Measurements from ENCODE around the gene SLC9A3.
"Not testable (repeated sequence)": the region's sequence is repeated elsewhere in the genome, so short reads cannot be mapped to it uniquely, and the experiment has no call there.

The SLC9A3 gene

DNA sequence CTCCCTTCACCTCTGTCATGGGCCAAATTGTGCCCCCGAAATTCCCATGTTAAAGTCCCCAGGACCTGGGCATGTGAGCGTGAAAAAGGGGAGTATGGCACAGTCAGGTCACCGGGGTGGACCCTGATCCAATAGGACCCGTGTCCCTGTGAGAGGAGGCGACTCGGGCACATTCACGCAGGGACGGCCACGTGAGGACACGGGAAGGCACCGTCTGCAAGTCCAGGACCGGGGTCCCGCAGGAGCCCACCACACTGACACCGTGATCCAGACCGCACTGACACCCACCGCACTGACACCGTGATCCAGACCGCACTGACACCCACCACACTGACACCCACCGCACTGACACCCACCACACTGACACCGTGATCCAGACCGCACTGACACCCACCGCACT lies 37.7 kb downstream of the SLC9A3 start:
- DNase-seq: not testable (repeated sequence)

DNA sequence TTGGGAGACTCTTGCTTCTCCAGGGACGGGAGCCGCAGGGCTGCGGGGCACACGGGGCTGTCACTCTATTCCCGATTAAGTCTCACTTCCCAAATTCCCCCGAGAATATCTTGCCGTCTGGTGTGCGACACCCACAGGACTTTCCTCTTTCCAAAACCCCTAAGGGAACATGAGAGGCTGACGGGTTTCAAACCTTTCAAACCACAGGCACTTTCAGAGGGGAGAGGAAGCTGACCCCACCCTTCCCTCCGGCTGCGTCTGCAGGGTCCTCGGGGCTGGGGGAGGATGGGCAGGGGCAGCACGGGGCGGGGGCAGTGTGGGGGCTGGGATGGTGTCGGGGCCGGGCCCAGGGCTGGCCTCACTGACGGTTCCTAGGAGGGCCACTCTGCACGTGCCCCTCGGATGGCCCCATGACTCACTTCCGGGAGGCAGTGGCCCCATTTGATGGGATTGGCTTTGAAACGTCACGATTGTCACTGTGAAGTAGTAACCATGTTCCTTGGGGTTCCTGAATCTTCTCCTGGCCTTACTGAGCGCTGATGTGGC lies 38.2 kb downstream of the SLC9A3 start:
- DNase-seq: no peak

DNA sequence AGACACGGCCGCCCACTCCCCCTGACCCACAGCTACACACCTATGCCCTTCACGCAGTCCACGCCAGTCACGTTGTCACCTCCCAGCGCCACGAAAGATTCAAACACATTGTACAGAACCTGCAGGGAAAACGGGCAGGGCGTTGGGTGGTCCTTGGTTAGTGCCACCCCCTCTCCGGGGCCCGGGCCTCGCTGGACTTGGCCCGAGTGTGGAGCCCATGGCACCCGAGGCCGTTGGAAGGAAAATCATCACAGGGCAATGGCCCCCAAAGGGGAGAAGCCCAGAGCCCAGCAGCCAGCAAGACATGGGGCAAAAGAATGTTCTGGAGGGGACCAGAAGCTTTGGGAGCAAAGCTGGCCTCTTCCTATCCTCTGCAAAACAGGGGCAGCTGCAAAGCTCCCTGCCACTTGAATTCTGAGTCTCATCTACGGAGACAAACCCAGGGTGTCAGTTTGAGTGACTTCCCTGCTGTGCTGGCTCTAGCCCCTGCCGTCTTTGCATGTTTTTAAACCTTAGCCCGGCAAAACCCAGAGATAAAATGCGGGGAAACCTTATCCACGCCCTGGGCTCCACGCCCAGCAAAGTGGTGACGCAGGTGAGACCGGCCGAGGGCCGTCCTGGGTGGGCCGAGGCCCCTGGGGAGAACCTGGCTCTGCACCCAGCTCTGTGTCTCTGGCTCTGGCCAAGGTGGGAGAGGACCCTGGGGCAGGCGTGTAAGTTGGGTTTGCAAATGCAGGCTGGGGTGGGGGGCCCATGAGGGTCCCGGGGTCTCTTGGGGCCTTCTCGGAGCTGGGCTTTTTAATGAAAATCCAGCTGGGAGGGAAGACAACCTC lies 38.9 kb downstream of the SLC9A3 start:
- no peak for DNase-seq

- no peak for DNase-seq
Observed at GRCh38 chr5:484556-484955, 39.7 kb downstream of the SLC9A3 start.

DNA sequence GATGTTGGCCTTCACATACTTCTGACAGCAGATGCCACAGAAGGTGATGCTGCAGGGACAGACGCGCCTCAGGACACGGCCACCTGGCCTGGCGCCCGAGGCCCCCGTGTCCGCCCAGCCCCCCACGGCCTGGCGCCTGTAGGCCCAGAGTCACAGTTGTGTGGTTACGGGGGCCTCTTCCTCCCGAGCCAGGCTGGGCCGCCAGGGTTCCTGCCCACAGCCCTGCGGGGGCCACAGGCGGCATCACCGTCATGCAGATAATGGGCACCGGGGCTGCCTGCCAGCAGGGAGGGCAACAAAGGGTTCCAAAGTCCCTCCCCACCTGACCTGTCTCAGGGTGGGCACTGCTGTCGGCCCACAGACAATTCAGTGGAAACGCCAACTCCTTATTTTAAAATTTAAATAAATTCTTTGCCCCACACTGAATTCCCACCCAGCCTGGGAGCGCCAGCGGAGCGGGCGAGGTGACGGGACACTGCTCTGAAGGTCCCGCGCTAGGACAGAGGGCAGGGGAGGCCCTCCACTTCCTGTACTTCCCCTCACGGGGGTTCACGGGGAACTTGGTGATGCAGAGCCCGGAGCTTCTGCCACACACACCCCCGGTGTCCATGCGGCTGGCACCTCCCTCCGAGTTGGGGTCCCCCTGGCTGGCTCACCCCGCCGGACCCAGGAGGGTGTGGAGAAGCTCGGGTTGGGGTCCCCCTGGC lies 40.7 kb downstream of the SLC9A3 start:
- DNase-seq: no peak

DNA sequence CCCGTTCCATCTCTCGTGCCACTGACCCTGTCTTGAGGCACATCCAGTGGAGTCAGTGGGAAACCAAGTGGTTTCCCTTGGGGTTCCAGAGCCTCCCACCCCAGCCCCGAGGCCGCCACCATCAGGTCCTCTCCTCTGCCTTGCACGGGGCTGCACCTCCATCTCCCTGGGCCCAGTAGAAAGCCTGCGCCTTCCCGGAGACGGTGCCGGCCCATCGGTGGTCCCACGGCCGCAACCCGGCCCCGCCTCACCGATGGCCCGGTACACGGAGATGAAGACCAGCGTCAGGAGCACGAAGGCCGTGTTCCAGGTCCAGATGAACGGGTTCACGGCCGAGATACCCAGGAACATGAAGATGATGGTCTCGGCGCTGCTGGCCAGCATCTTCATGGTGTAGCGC lies 41.2 kb downstream of the SLC9A3 start:
- no peak for DNase-seq

- no peak for DNase-seq
Observed at GRCh38 chr5:482506-482905, 41.7 kb downstream of the SLC9A3 start.

DNA sequence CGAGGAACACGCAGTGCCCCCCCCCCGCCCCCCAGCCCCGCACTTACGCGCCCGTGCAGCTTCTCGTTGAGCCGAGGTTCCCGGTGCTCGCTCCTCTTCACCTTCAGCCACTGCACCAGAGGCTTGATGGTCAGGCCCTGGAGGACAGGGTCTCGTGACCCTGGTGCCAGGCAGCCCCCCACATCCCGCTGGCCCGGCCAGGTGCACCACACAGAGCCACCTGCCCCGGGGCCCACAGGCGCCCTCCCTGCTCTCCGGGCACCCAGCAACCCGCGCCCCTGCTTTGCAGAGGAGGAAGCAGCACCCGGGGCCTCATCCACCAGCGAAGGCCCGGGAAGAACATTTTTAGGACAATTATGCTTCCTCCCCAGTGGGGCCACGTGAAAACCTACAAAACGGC lies 42.2 kb downstream of the SLC9A3 start:
- DNase-seq: no peak

DNA sequence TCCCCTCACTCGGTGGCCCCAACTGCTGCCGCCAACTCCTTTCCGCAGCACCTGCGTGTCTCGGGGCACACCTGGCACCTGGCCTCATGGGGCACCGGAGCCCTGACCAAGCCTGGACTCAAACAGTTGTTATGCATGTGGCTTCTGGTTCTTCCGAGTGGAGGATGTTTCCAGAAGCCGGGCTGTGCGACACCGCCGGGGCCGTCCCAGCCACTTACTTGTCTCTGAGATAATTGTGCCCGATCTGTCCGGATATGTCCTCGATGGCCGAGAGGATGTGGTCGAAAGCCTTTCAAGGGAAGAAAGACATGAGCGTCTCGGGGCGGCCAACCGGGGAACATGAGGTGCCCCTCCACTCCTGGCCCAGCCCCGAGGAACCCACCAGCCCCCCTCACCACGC lies 42.9 kb downstream of the SLC9A3 start:
- DNase-seq: no peak

GRCh38 chr5:479566-480319 lies 44.5 kb downstream of the SLC9A3 start:
- DNase-seq: no peak

DNA sequence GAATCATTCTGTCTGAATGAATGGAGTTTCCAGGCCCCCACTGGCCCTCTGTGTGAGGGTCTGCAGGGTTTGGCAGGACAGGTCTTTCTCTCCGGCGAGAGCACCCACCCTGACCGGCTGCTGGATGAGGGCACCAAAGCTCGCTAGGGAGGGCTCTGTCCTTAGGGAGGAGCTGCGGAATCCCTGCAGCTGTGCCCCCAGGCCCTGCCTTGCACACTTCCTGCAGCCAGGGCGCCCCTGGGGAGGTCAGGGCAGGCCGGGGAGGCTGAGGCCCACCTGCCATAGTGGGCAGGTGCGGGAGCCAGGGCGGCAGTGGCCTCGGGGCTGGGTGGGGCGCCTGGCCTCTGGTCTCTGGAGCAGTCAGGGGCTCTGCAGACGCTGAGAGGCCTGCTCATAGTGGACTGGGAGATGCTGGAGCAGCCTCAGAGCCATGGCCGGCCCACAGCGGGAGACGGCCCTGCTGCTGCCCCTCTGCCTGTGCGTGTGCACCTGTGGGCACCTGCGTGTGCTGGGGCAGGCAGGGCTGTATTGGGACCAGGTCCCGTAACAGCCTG lies 45.2 kb downstream of the SLC9A3 start:
- DNase-seq: no peak

DNA sequence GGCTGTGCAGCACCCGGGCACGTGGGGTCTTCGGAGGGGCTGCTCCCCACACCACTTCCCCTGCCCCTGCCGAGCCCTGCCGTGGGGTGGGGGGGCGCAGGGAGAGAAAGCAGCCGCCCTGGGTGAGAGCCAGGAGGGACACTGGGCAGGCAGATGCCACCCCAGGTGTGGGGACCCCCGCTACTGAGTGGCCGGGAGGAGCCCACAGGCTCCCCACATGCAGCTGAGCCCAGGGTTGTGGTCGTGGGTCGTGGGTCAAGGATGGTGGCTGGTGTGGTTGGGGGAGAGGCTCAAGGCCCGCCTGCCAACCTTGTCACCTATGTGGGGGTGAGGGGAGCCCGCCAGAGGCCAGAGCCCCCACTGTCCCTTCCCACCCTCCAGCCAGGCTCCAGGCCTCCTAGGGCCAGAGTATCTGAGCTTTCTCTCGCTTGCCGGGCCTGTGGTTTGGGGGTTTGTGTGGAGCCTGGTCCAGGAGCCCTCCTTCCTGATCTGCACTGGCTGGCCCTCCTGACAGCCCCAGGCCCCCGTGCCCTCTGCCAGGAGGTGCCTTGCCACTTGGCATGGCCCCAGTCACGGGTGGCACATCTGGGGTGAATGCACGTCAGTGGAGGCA lies 45.8 kb downstream of the SLC9A3 start:
- no peak for DNase-seq

DNA sequence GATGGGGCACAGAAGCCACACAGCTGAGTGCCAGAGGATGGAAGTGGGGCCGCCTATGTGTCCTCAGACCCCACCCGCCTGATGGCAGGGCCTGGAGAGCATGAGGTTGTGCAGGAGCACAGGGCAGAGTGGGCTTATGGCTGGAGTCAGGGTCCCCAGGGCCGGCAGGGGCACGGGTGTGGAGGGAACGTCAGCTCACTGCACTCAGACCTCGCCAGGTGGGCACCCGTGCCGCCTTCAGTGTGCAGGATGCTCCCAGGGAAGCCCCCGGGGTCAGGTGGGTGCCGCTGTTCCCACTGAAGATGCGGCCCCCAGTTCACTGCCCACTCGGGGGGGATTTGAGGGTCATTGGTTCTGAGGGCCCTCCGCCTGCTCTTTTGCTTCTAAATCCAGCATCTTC lies 46.4 kb downstream of the SLC9A3 start:
- DNase-seq: no peak

DNA sequence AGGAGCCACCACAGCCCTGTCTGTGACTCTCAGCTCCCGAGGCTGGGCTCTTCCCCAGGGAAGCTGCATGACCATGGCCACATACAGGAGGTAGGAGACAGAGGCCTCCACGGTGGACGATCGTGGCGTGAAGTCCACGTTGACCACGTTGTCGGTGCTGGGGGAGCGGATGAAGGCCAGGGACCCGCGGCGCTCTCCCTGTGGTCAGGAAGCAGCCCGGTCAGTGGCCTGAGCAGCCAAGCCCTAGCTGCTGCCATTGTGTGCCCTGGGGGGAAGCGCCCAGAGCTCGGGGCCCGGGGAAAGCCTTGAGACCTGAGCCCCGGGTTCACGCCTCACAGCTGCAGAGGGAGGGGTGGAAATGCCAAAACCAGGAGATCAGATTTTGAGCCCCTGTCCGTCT lies 47.0 kb downstream of the SLC9A3 start:
- DNase-seq: no peak

GRCh38 chr5:476814-477175 lies 47.5 kb downstream of the SLC9A3 start:
- no peak for DNase-seq

GRCh38 chr5:476102-476813 lies 48.0 kb downstream of the SLC9A3 start:
- DNase-seq: no peak

DNA sequence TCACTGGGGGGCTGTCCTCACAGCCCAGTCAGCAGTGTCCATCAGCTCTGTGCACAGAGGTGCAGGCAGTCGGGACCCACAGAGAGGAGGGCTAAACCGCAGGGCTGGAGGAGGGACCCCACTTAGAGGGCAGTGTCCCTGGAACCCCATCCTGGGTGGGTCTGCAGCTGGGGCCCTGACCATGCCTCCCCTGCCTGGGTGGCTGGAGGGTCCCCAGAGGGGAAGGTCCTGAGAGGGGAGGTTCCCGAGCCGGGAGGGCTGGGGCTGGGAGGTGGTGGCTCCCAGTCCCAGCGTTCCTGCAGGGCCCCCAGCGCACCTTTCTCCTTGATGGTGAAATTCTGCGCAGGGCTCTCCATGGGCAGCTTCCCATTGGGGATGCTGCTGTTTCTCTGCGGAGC lies 48.5 kb downstream of the SLC9A3 start:
- DNase-seq: no peak

DNA sequence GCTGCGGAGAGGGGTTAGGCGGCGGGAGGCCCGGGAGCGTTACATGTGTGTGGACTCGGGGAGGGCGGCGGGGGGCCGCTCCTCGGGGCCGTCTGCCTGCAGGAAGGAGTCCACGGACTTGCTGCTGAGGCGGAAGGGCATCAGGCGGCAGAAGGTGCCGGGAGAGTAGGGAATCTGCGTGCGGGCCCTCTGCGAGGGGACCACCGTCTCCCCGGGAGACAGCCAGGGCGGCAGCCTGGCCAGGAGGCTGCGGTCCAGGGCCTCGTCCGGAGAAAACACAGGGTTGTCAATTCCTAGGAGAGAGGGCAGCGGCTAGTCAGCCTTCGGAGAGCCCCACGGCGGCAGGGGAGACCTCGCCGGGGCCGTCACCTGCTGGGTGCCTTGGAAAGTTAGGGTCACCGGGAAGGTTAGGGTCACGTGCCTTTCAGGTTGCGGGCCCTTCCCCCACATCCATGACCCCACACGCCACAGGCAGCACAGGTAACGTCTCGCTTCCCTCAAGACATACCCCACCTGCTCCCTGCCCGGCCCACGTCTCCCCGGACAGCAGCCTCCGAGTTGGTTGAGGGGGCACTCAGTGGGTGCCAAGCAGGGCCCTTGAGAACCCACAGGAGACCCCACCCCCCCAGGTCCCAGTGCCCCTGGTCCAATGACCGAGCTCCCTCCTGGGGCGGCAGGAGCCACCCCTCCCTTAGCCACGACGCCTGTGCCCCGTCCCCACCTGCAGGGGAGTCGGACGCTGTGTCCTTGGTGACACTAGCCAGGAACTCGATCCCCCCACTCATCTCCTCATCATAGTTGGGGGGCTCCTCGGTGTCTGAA lies 49.2 kb downstream of the SLC9A3 start:
- peak; percentile 11 for DNase-seq

GRCh38 chr5:474232-474839 lies 49.9 kb downstream of the SLC9A3 start:
- peak; percentile 11 for DNase-seq

DNA sequence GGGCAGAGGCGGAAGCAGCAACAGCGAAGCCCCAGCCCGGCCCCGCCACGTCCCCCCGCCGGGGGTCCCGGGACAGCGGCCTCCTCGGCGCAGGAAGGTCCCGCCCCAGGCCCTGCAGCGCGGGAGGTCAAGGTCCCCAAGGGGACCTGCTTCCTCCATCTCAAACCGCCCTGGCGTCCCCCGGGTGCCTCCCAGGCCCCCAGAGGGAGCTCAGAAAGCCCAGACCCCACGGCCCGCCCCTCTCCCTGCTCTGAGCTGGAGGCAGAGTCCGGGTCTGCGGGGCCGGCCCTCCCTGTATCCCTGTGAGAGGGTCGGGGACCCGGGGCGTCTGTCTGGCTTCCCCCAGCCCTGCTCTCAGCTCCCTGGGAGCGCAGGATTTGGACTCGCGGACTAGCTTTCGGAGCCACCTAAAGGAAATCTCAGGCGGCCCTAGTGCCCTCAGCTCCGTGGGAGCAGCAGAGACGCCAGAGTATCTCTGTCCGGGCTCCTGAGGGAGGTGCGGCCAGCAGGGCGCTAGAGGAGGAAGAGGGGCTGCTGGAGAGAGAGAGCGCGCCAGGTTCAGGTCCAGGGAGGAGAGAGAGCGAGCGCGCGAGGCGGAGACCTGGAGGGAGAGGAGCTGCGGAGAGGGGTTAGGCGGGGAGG lies 50.6 kb downstream of the SLC9A3 start:
- DNase-seq: peak; percentile 68

Data from NCI-H1105 treated with DMSO at 0.1 percent for 48 hours (cell line).